Measurements from ENCODE around the gene ANK3.

DNA sequence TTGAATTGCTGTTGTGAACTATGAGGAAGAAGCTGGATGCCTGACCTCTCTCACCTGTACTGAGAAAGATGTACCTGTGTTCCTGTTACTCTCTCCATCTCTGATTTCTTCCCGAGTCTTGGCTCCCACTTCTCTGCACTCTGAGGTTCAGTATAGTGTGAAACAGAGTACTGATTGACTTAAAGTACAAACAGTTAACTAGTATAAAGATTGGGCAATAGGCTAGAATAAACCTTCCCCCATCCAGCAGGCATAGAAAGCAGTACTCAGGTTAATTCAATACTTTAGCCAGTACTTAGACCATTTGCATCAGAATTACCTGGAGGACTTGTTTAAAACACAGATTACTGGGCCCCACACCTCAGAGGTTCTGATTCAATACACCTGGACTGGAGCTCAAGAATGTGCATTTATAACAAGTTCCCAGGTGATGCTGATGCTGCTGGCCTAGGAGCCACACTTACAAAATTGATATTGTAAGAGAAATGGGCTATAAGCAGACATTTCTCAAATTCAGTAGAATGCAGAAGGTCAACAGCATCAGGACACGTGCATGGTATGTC, 51.6 kb downstream of the ANK3 start:
- TF ChIP-seq, protein P1, sequence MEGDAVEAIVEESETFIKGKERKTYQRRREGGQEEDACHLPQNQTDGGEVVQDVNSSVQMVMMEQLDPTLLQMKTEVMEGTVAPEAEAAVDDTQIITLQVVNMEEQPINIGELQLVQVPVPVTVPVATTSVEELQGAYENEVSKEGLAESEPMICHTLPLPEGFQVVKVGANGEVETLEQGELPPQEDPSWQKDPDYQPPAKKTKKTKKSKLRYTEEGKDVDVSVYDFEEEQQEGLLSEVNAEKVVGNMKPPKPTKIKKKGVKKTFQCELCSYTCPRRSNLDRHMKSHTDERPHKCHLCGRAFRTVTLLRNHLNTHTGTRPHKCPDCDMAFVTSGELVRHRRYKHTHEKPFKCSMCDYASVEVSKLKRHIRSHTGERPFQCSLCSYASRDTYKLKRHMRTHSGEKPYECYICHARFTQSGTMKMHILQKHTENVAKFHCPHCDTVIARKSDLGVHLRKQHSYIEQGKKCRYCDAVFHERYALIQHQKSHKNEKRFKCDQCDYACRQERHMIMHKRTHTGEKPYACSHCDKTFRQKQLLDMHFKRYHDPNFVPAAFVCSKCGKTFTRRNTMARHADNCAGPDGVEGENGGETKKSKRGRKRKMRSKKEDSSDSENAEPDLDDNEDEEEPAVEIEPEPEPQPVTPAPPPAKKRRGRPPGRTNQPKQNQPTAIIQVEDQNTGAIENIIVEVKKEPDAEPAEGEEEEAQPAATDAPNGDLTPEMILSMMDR (IDR thresholded peaks at IDR 0.05), result no peak
- no peak for TF ChIP-seq POLR2A (IDR thresholded peaks at IDR 0.05)
- no peak for TF ChIP-seq EP300 (IDR thresholded peaks at IDR 0.05)

Data from tibial nerve (tissue), 4 donors.